HL-60/S4 (cell line): ENCODE data around the gene NCL.
"Not testable (repeated sequence)": the region's sequence is repeated elsewhere in the genome, so short reads cannot be mapped to it uniquely, and the experiment has no call there.

Experiments
- in situ Hi-C: fragments of 300-500 bp; cut with MboI; formaldehyde crosslinking; loops from 2 replicates; pipeline ENCODE4 v1.14.3; 2022; ENCODE audit warnings: low sequenced_read_pairs

Gene NCL

GRCh38 chr2:231467613-231468530 lies 3.6 kb upstream of the NCL start:
- in situ Hi-C loops: no loop called here

DNA sequence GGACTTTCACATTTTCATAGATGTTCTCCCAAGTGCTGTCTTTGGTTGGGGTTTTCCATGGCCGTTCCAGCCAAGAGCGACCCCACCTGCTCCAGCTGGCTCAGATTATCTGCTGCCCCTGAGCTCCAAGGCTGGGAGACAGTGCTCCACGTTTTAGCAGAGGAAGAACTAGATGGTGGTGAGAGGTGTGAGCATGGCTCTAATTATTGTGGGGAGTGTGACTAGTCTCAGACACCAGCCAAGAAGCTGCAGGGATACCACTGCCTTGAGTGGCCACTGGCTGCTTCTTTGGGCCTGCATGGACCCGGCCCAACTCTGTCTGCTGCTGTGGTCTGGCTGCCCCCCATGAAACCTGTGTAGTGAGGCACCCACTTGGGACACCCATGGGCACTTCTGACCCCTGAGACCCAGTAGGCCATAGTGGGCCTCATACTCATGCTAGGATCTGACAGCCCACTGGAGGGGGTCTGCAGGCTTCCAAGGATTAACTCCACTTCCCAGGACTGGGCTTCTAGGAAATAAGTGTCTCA lies 2.8 kb upstream of the NCL start:
- in situ Hi-C loops: no loop called here

GRCh38 chr2:231464576-231465540 lies 574 bp upstream of the NCL start:
- in situ Hi-C loops: no loop called here

- in situ Hi-C loops: no loop called here
Measured at GRCh38 chr2:231462729-231463465, 1.4 kb downstream of the NCL start.

DNA sequence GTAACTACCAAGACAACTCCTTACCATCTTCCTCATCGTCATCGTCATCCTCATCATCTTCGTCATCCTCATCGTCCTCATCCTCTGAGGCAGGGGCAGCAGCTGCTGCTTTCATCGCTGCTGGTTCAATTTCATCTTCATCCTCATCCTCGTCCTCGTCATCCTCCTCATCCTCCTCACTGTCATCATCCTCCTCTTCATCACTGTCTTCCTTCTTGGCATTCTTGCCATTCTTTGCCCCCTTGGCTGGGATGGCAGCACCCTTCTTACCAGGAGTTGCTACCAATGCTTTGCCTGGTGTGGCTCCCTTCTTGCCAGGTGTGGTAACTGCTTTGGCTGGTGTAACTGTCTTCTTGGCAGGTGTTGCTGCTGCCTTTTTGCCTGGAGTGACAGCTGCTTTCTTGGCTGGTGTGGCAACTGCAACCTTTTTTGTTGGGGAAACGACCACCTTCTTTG lies 2.7 kb downstream of the NCL start:
- in situ Hi-C loops: no loop called here

- in situ Hi-C loops: not testable (repeated sequence)
Measured at GRCh38 chr2:231460841-231461240, 3.4 kb downstream of the NCL start.

GRCh38 chr2:231460073-231460835 lies 4.0 kb downstream of the NCL start:
- in situ Hi-C loops: no loop called here

DNA sequence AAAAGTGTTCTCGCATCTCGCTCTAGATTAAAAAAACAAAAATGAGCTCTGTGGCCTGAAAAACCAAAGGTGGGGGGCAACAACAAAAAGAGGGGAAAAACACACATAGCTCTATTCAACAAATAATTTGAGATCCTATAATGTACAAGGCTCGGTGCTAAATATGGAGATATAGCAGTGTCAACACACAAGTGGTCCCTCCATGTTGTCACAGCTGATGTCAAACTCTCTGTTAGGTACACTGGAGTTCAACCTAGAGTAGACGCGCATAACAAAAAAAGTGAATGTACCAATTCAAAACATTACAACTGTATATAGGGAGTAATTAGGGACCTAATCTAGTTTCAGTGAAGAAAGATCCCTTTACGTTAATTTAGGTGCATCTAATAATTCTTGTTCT lies 5.9 kb downstream of the NCL start:
- in situ Hi-C loops: no loop called here

DNA sequence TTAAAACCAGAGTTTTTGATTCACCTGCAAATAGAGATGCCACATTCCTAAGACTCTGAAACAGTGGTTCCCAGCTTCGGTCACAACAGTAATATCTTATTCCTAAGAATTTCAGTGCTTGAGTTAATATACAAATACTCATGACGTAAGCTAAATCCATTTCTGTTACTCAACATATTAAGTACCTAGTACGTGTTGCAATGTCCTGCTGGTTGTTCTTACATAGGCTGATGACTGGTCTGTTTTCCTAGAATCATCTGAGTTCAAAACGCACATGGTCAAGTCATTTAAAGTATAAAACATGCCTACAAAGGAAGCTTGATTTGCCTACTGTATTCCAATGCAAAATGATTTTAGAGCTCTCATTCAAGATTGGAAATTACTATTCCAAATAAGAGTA lies 7.2 kb downstream of the NCL start:
- in situ Hi-C loops: no loop called here

DNA sequence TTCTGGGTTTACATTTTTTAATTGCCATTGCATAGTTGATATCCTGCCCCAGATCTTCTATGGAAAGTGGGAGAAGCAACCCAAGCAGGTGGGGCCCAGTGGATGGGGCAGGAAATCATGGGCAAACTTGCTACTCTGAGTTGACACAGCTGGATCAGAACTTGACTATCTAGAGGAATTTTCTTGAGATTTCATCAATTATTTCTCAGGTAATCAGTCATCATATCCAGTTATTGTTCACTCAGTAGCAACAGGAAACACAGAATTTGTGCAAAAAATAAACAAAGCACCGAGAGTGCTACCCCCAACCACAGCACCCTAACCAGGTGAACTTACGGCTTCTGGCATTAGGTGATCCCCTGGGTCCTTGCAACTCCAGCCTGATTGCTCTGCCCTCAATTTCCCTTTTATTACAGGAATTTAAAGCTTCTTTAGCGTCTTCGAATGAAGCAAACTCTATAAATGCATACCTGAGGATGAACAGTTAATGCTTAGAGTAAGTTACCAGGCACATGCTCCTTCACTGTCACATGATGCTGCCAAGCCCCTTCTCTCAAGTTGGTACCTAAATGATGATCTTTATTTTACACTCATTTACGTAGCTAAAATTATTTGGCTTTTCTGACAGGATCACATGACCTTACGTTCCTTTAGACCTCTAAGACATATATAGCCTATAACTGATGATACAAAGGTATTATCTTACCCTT lies 7.8 kb downstream of the NCL start:
- in situ Hi-C loops: no loop called here

GRCh38 chr2:231455890-231456289 lies 8.4 kb downstream of the NCL start:
- in situ Hi-C loops: no loop called here

DNA sequence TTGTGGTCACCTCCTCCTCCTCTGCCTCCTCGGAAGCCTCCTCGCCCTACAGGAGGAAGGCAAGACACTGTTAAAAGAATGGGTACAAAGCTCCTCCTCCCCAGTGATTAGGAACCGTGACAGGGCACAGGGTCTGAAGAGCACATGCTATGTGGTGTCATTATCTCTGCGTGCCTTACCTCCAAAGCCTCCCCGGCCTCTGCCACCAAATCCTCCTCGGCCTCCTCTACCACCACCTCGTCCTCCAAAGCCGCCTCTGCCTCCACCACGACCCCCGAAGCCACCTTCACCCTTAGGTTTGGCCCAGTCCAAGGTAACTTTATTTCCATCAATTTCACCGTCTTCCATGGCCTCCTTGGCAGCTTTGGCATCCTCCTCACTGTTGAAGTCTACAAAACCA lies 9.1 kb downstream of the NCL start:
- in situ Hi-C loops: no loop called here

DNA sequence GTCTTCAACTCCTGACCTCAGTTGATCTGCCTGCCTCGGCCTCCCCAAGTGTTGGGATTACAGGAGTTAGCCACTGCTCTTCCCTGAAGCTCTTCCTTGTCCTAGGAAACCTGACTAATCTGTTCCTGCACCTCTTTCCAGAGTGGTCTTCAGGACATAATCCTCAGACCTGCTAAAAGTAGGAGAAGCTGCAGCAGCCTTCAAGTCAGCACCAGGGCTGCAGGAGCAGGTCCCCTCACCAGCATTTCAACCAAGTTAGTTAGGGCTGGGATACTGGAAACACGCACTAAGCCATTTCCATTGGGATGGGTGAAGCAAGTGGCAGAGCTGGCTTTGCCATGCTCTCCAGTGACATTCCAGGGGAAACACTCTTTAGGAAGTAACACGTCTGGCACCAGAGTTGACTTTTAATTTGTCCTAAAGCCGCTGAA lies 9.9 kb downstream of the NCL start:
- in situ Hi-C loops: no loop called here

DNA sequence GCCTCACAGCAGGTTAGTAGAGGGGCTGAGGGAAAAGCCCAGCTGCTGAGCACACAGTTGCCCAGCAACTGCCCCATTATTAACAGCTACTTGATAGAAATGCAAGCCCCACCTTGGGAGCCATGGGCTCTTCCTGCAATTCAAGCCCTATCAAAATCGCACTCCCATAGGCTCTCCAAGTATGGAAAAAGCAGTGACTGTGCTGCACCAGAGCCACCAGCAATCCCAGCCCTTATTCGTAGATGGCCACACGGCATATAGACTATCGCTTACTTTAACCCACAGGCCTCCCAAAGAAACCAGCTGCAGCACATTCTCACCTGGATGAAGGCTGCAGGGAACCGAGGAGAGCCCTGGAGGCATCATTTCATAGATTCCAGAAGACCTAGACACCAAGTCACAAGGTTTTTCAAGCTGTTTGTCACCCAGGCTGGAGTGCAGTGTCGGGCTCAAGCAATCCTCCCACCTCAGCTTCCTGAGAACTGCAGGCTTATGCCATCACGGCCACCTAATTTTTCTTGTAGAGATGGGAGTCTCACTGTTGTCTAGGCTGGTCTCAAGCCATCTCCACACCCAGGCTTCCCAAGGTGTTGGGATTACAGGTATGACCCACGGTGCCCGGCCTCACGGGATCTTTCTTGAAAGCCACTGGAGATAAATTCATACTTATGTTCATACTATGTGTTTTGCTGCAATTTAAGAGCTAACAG lies 11.3 kb downstream of the NCL start:
- in situ Hi-C loops: no loop called here

GRCh38 chr2:231450548-231450989 lies 13.7 kb downstream of the NCL start:
- in situ Hi-C loops: no loop called here

DNA sequence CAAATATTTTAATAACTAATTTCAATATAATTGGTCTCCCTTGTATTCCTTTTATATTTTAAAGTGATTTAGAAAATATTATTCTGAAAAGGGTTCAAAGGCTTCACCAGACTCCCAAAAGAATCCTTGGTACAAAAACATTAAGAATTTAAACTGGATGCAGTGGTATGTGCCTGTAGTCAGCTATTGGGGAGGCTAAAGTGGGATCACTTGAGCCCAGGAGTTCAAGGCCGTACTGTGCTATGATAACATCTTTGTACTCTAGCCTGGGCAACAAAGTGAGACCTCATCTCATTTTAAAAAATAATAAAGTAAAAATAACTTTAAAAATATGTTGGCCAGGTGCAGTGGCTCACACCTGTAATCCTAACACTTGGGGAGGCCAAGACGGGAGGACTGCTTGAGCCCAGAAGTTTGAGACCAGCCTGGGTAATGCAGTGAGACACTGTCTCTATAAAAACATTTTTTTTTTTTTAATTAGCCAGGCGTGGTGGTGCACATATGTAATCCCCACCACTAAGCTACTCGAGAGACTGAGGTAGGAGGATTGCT lies 14.7 kb downstream of the NCL start:
- in situ Hi-C loops: loop anchor here (10.0 kb wide), 2 partner anchors 215 to 345 kb away; no protein-coding TSS in a partner anchor

DNA sequence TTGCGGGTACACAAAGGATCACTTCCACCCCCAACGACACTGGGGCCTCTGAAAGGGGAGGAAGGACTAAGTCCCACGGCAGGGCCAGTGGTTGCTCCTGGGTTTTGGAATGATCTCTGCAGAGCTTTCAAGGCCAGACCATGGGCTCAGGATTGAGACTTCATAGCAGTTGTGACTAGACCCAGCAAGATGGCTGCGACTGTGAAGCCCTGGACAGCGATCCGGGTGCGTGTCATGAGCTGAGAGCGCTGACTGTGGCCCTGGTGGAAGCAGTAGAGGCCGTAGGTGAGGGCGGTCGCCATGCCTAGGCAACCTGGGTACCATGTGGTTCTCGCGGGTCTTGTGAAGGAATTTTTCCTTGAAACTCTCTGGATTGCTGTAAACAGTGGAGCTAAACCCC lies 27.3 kb downstream of the NCL start:
- in situ Hi-C loops: no loop called here

DNA sequence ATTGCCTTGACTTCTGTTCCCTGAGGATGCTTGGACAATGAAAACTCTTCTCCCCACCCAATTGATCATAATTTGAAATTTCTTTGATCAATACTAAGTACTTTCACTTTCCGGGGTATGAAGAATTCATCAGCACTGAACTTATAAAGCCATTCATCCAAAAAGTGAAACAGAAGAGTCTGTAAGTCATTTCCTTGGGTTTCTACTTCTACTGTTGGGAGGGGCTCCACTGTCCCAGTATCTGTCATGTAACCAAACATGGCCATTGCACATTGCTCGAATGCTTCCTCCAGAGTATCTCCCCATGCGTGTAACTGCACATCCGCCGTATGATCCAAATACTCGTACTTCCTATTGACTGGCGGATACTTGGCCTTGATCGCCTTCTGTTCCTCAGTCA lies 30.3 kb downstream of the NCL start:
- in situ Hi-C loops: no loop called here
